Testis (tissue), 5 donors: ENCODE data around the gene LYVE1. TPM values are rescaled to one million over a fixed set of nuclear protein-coding genes. Genes with fewer than 3 reads are reported as not detected.
A peak's percentile ranks its signal among the peaks of the same experiment; 100 is the strongest.

Source experiments
- DNase-seq: peaks from one replicate; pipeline ENCODE4 v3.0.0-alpha.2; 2019
- H3K27ac ChIP-seq, 2 donors: fragments of 200-600 bp; sonication (generic); one replicate each; pipeline ENCODE4 v1.5.1; 2019
- H3K27me3 ChIP-seq: fragments of 200-600 bp; sonication (generic); one replicate; pipeline ENCODE4 v1.5.1; 2019
- H3K36me3 ChIP-seq: fragments of 200-600 bp; sonication (generic); one replicate; pipeline ENCODE4 v1.5.1; 2017; ENCODE audit warnings: low read depth; ENCODE audit errors: missing control alignments
- H3K4me1 ChIP-seq: fragments of 200-600 bp; sonication (generic); one replicate; pipeline ENCODE4 v1.5.1; 2019
- H3K4me3 ChIP-seq, 2 donors: fragments of 200-600 bp; sonication (generic); one replicate each; pipeline ENCODE4 v1.5.1; 2017 to 2019
- H3K9me3 ChIP-seq: fragments of 200-600 bp; sonication (generic); one replicate; pipeline ENCODE4 v1.5.1; 2017
- CTCF ChIP-seq, 3 experiments: fragments of 450-650 bp in 2 of 3; fragments of 200-600 bp in 1 of 3; sonication (generic) in 1 of 3; IDR thresholded peaks; one replicate each; pipeline ENCODE4 v1.5.1; 2016 to 2019; ENCODE audit warnings: antibody characterized with exemption in 3 of 3, mild to moderate bottlenecking in 2 of 3, moderate library complexity in 1 of 3
- POLR2A ChIP-seq: fragments of 450-650 bp; IDR thresholded peaks from one replicate; pipeline ENCODE4 v1.6.1; 2017; ENCODE audit warnings: antibody characterized with exemption, mild to moderate bottlenecking, moderate library complexity
- WGBS, 2 donors: methylation state at CpG; one replicate each; pipeline ENCODE4 v1.1.5; 2018; 5-methylcytosine and 5-hydroxymethylcytosine counted together
- intact Hi-C: fragments of 100-400 bp; cut with DNase I; formaldehyde crosslinking; loops from one replicate; pipeline ENCODE4 v1.15.1; 2023; ENCODE audit warnings: low total_unique reads
- long read RNA-seq, 2 donors: transcript quantifications; one replicate each; lab custom pipeline, GENCODE V29; 2026
- polyA plus RNA-seq: library from polyadenylated mRNA; stranded (reverse); fragments of 350-450 nt; fragmentation: Illumina TruSeq; extraction: RNeasy Lipid Tissue Mini Kit (QIAGEN cat#74804); gene quantifications from one replicate; pipeline ENCODE4 v1.2.3, GENCODE V29; 2014; ENCODE audit warnings: low read depth, low replicate concordance; ENCODE audit not compliant: insufficient read depth
- total RNA-seq, 2 donors: library from RNA; depleted of rRNA; stranded (reverse); fragments of >200 nt; gene quantifications; one replicate each; pipeline ENCODE4 v1.2.3, GENCODE V29; 2016

The LYVE1 gene
- 1 to 10 TPM; 4.6 to 7.5 TPM for total RNA-seq
- 24.1 TPM for polyA plus RNA-seq
- long read RNA-seq, donor 1, transcript LYVE1-201 (6 exons, 3,273 nt) = major isoform, 13 of 23 reads
- long read RNA-seq, donor 1, partial matches to known transcripts = 10 of 23 reads
- long read RNA-seq, donor 1, other reads (novel, unspliced or antisense) = 0 of 23 reads
- long read RNA-seq, donor 2, partial matches to known transcripts = 0 of 4 reads
- long read RNA-seq, donor 2, other reads (novel, unspliced or antisense) = 0 of 4 reads

GRCh38 chr11:10568486-10568941 is at the start of gene LYVE1:
Gene LYVE1, minus strand, starts transcription at chr11:10568665. Its CDS starts 133 bp downstream, at chr11:10568532.
- no peak within 1 kb of the TSS for H3K4me3 ChIP-seq
- no peaks in the 10 kb centered on the region for H3K4me1 ChIP-seq
- H3K9me3 ChIP-seq = no peaks in the 10 kb centered on the region
- H3K36me3 ChIP-seq = no peaks in the 10 kb centered on the region
- WGBS, 2 donors = 40 to 43% methylated on average over 3 to 7 of the region's 7 CpGs
- H3K27me3 ChIP-seq = no peaks in the 10 kb centered on the region
- TF ChIP-seq CTCF (IDR thresholded peaks at IDR 0.05) (no peak), POLR2A (no peak)
- intact Hi-C loops = no loop called here
- peak within 1 kb of the TSS; percentile 51 to 76 for H3K27ac ChIP-seq
- peak; percentile 54 for DNase-seq

- Histone ChIP-seq H3K27me3 (no peaks in the 10 kb centered on the region), H3K36me3 (no peaks in the 10 kb centered on the region), H3K27ac (peak overlapping the region in 1 of 2 donors; percentile 70), H3K9me3 (no peaks in the 10 kb centered on the region), H3K4me3 (no peak overlapping the region), H3K4me1 (peaks cover 14% of the 10 kb centered on the region)
- intact Hi-C loops = no loop called here
- no peak for TF ChIP-seq POLR2A
- no peak for TF ChIP-seq CTCF (IDR thresholded peaks at IDR 0.05)
- WGBS, 2 donors = 66 to 67% methylated on average over 1 of the region's 1 CpG
- no peak for DNase-seq
Measured at GRCh38 chr11:10617551-10617950, 49.1 kb upstream of the LYVE1 start.

DNA sequence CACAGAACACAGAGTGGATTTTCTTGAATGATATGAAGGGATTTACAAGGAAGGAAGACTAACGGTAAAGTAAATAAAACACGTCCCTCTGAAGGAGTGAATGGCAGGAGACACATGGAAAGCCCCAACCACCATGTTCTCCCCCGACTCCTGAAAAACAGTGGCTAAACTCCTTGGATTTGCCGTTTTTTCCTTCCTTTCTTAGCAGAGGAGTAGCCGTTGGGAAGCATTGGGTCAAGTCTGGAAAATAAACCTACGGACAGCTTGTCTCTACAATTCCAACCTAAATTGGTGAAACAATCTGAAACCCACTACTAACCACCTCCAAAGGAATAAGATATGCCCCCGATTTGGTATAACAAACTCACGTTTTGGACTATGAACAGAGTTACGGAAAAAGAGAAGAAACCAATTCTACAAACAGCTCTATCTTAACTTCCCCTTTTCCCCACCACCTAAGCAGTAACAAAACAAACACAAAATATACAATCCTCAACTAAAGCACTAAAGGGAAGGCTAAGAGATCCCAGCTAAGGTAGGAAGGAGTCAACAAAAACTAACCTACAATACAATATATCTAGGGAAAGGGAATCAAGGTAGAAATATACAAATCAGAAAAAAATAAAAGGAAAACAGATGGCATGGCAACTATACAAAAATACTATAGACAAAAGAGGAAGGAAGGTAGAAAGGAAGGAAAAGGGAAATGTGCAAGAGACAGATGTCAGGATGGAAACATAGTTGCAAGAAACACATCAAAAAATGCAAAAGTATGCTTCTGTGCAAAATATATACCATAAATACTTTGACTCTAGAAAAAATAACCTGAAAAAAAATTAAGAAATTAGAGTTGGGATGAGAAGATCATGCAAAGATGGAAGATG is 43.8 kb upstream of the LYVE1 start:
- 89 to 93% methylated on average over 9 of the region's 9 CpGs for WGBS, 2 donors
- H3K27me3 ChIP-seq = no peaks in the 10 kb centered on the region
- H3K4me1 ChIP-seq = no peaks in the 10 kb centered on the region
- TF ChIP-seq POLR2A (no peak), CTCF (IDR thresholded peaks at IDR 0.05) (no peak)
- no peaks in the 10 kb centered on the region for H3K36me3 ChIP-seq
- intact Hi-C loops = no loop called here
- peak overlapping the region in 1 of 2 donors; percentile 16 for H3K27ac ChIP-seq
- no peak for DNase-seq
- no peaks in the 10 kb centered on the region for H3K9me3 ChIP-seq
- H3K4me3 ChIP-seq = no peak overlapping the region

DNA sequence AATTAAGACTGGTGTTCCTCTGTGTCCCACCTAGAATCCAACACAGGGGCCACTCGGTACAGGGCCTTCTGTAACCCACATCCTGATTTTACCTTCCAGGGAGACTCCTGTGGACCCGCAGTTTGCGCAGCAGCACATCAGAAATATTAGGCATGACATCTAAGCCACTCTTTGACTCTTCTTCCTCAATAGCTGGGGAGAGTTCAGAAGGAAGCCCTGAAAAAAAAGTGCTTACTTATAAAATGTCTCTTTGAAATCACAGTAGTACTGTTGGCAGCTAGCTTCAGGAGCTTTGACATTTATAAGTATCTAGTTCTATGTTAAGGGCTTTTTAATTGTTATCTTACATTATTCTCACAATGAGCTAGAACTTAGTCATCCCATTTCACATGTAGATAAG is 41.2 kb upstream of the LYVE1 start:
- intact Hi-C loops = no loop called here
- peaks cover 6% of the 10 kb centered on the region for H3K4me1 ChIP-seq
- WGBS, 2 donors = 98 to 100% methylated on average over 3 of the region's 3 CpGs
- no peaks in the 10 kb centered on the region for H3K36me3 ChIP-seq
- no peaks in the 10 kb centered on the region for H3K27me3 ChIP-seq
- TF ChIP-seq POLR2A (no peak), CTCF (IDR thresholded peaks at IDR 0.05) (no peak)
- peak overlapping the region in 1 of 2 donors; percentile 1 for H3K27ac ChIP-seq
- H3K9me3 ChIP-seq = no peaks in the 10 kb centered on the region
- no peak for DNase-seq
- no peak overlapping the region for H3K4me3 ChIP-seq
